Fibroblast of upper back skin (primary cell): Measurements from ENCODE around the gene ZNF320.
"Not testable (repeated sequence)": the region's sequence is repeated elsewhere in the genome, so short reads cannot be mapped to it uniquely, and the experiment has no call there.

ENCODE experiments used
- DNase-seq: peaks from one replicate; pipeline ENCODE4 v3.0.0-alpha.2; 2013

The ZNF320 gene

GRCh38 chr19:52917531-52917930, 20.1 kb upstream of the ZNF320 start:
- no peak for DNase-seq

- DNase-seq = no peak
These were observed 13.2 kb upstream of the ZNF320 start for GRCh38 chr19:52910648-52911047.

- not testable (repeated sequence) for DNase-seq
These were observed 6.8 kb upstream of the ZNF320 start for GRCh38 chr19:52904052-52904780.

GRCh38 chr19:52901842-52902241, 4.4 kb upstream of the ZNF320 start:
- no peak for DNase-seq

GRCh38 chr19:52898596-52898995, 1.2 kb upstream of the ZNF320 start:
- DNase-seq = not testable (repeated sequence)

- DNase-seq = no peak
These were observed 666 bp upstream of the ZNF320 start for GRCh38 chr19:52898101-52898500.

GRCh38 chr19:52896431-52897137, 851 bp downstream of the ZNF320 start:
- DNase-seq = peak; percentile 3

- DNase-seq = no peak
These were observed 6.1 kb downstream of the ZNF320 start for GRCh38 chr19:52891336-52891735.

- DNase-seq = no peak
These were observed 7.5 kb downstream of the ZNF320 start for GRCh38 chr19:52889931-52890330.

GRCh38 chr19:52889076-52889475, 8.4 kb downstream of the ZNF320 start:
- DNase-seq = no peak

- no peak for DNase-seq
These were observed 16.5 kb downstream of the ZNF320 start for GRCh38 chr19:52880895-52881389.

GRCh38 chr19:52872996-52873395, 24.4 kb downstream of the ZNF320 start:
- DNase-seq = not testable (repeated sequence)

GRCh38 chr19:52871466-52871865, 26.0 kb downstream of the ZNF320 start:
- DNase-seq = no peak

- DNase-seq = not testable (repeated sequence)
These were observed 29.4 kb downstream of the ZNF320 start for GRCh38 chr19:52868031-52868430.

- peak; percentile 59 for DNase-seq
These were observed 39.9 kb downstream of the ZNF320 start, which contains the start of gene ZNF468 for GRCh38 chr19:52857378-52858191. Gene ZNF468, minus strand, starts transcription at chr19:52857619. Its CDS starts 3,347 bp downstream, at chr19:52854272.

- not testable (repeated sequence) for DNase-seq
These were observed 40.7 kb downstream of the ZNF320 start for GRCh38 chr19:52856540-52857377.
